Lung (tissue), 16 donors: ENCODE measurements around the gene FAM135A. TPM values are rescaled to one million over a fixed set of nuclear protein-coding genes. Genes with fewer than 3 reads are reported as not detected.

Source experiments
- ATAC-seq: fragments of 200-7000 bp; cut with Tn5 transposase; one replicate; pipeline ENCODE4 v1.9.1; 2020; ENCODE audit warnings: moderate number of reproducible peaks; ENCODE audit not compliant: insufficient read depth, low FRiP score
- DNase-seq, 3 donors: peaks; one replicate each; pipeline ENCODE4 v3.0.0-alpha.2; 2013 to 2017
- H3K27ac ChIP-seq, 2 donors: one replicate each; pipeline ENCODE4 v1.5.1; 2013; ENCODE audit warnings: mild to moderate bottlenecking in 2 of 2, moderate library complexity in 2 of 2, control low read depth in 1 of 2, inconsistent platforms in 1 of 2, low read depth in 1 of 2, low read length in 1 of 2
- H3K27me3 ChIP-seq, 3 donors: one replicate each; pipeline ENCODE4 v1.5.1; 2013; ENCODE audit warnings: low read length in 2 of 3; ENCODE audit not compliant: control insufficient read depth in 3 of 3, insufficient read depth in 3 of 3
- H3K36me3 ChIP-seq, 4 donors: one replicate each; pipeline ENCODE4 v1.5.1; 2013; ENCODE audit warnings: low read length in 4 of 4, mild to moderate bottlenecking in 1 of 4, moderate library complexity in 1 of 4; ENCODE audit not compliant: control insufficient read depth in 4 of 4, insufficient read depth in 4 of 4
- H3K4me1 ChIP-seq, 5 donors: one replicate each; pipeline ENCODE4 v1.5.1; 2013; ENCODE audit warnings: low read length in 5 of 5, mild to moderate bottlenecking in 2 of 5, moderate library complexity in 1 of 5; ENCODE audit not compliant: control insufficient read depth in 5 of 5, insufficient read depth in 5 of 5
- H3K4me3 ChIP-seq: one replicate; pipeline ENCODE4 v1.5.1; 2013; ENCODE audit warnings: mild to moderate bottlenecking, control low read depth, moderate library complexity
- H3K9ac ChIP-seq, 2 donors: one replicate each; pipeline ENCODE4 v1.5.1; 2013; ENCODE audit warnings: low read length in 2 of 2, control low read depth in 1 of 2; ENCODE audit not compliant: insufficient read depth in 1 of 2
- H3K9me3 ChIP-seq, 4 donors: one replicate each; pipeline ENCODE4 v1.5.1; 2013; ENCODE audit warnings: low read length in 3 of 4, mild to moderate bottlenecking in 1 of 4, moderate library complexity in 1 of 4; ENCODE audit not compliant: control insufficient read depth in 4 of 4, insufficient read depth in 3 of 4
- CTCF ChIP-seq: IDR thresholded peaks from 2 replicates; pipeline ENCODE4 v1.5.1; 2012; ENCODE audit warnings: mild to moderate bottlenecking; ENCODE audit errors: control extremely low read depth, extremely low read depth
- WGBS, 2 donors: extraction: QIAGEN DNeasy Blood & Tissue Kit; methylation state at CpG; one replicate each; pipeline ENCODE4 v1.1.7; 2013; 5-methylcytosine and 5-hydroxymethylcytosine counted together
- long read RNA-seq, 5 donors: transcript quantifications; one replicate each; lab custom pipeline, GENCODE V29; 2026
- polyA plus RNA-seq, 2 donors: library from polyadenylated mRNA; stranded (reverse); fragments of 200-250 nt; gene quantifications; one replicate each; pipeline ENCODE4 v1.2.1, GENCODE V29; 2013
- total RNA-seq, 2 donors: library from RNA; depleted of rRNA in 1 of 2; stranded (reverse); fragments of >200 nt in 1 of 2; gene quantifications; one replicate each; pipeline ENCODE4 v1.2.1, GENCODE V29; 2014 to 2021
- donor health status: control.
- donor health status: control.
- donor health status: Bipolar disorder and iron deficiency.
- donor health status: healthy.
- donor health status: DM: yes; HTN: yes; CAD: no.

The FAM135A gene
- total RNA-seq (10 to 100 TPM; 24.8 to 62.1 TPM), polyA plus RNA-seq (10 to 100 TPM in 1 of 2 donors, 1 to 10 TPM in 1; 8.2 to 14.1 TPM)
- long read RNA-seq, donor 1, full-length matches to known transcripts: 2 of 2 reads
- long read RNA-seq, donor 1, partial matches to known transcripts: 0 of 2 reads
- long read RNA-seq, donor 1, other reads (novel, unspliced or antisense): 0 of 2 reads
- long read RNA-seq, donor 2: 0 reads
- long read RNA-seq, donor 3, partial matches to known transcripts: 0 of 2 reads
- long read RNA-seq, donor 3, other reads (novel, unspliced or antisense): 0 of 2 reads
- long read RNA-seq, donor 4: 0 reads
- long read RNA-seq, donor 5, partial matches to known transcripts: 0 of 1 reads
- long read RNA-seq, donor 5, other reads (novel, unspliced or antisense): 0 of 1 reads

DNA sequence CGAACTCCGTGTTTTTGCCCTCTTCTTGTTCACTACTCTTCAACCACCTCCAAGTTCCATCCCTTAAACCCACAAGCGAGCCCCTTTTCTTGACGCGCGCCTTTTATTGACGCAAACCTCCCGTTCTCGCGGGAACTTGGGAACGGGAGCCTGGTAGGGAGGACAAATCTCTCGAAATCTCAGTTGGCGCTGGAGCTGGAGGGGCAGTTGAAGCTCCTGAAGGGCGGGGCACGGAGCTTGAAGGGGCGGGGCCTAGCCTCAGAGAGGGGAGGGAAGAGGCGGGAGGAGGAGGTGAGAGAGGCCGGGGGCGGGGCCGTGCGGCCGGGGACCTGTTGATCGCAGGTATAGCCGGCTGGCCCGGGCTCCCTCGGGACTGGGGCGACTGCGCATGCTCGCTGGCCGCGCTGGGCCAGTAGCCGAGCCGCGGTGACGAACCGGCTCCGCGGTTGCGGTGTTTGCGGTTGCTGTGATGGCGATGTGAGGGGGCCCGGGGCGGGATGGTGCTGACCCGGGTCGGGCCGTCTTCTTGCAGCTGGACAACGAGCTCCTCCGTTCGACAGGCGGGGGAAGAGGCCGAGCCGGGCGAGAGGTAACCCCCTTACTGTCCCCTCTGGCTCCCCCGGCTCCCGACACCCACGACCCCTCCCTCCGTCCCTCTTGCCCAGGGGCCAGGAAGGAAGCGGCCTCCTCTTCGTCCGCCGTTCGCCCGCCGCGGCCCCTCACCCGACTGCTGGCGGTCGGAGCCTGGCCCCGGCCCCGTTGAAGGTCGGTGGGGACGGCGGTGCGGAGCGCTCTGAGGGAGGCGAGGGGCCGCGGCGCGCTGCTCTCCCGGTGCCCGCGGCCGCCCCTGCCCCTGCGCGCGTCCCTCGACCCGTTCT, at the start of gene FAM135A:
Gene FAM135A, plus strand, starts transcription at position 395 of the 878 bp plus-strand sequence. CDS start 14,835 bp downstream, outside the sequence.
- no peaks in the 10 kb centered on the region for H3K27me3 ChIP-seq
- peaks cover 0 to 10% (median 0%) of the 10 kb centered on the region in 5 donors for H3K4me1 ChIP-seq
- WGBS, 2 donors: 0% methylated on average over 71 to 89 of the region's 89 CpGs
- peak within 1 kb of the TSS; percentile 83 to 94 for H3K9ac ChIP-seq
- ATAC-seq (peak; percentile 98), DNase-seq (peak; percentile 98 to 99 (median 99))
- H3K9me3 ChIP-seq: no peaks in the 10 kb centered on the region
- peak within 1 kb of the TSS; percentile 88 to 91 for H3K27ac ChIP-seq
- peaks cover 0 to 5% (median under 1%) of the 10 kb centered on the region in 4 donors for H3K36me3 ChIP-seq
- no peak for TF ChIP-seq CTCF
- peak within 1 kb of the TSS; percentile 98 for H3K4me3 ChIP-seq

- peaks cover 0 to 12% (median 5%) of the 10 kb centered on the region in 3 donors for H3K27me3 ChIP-seq
- peaks cover 0 to 4% (median 0%) of the 10 kb centered on the region in 5 donors for H3K4me1 ChIP-seq
- DNase-seq (no peak), ATAC-seq (no peak)
- no peak overlapping the region for H3K4me3 ChIP-seq
- H3K27ac ChIP-seq: no peak overlapping the region
- 83 to 89% methylated on average over 11 of the region's 11 CpGs for WGBS, 2 donors
- no peaks in the 10 kb centered on the region for H3K36me3 ChIP-seq
- TF ChIP-seq CTCF: no peak
- no peak overlapping the region for H3K9ac ChIP-seq
- H3K9me3 ChIP-seq: no peaks in the 10 kb centered on the region
Measured at GRCh38 chr6:70363741-70364493, 49.4 kb upstream of the FAM135A start.

DNA sequence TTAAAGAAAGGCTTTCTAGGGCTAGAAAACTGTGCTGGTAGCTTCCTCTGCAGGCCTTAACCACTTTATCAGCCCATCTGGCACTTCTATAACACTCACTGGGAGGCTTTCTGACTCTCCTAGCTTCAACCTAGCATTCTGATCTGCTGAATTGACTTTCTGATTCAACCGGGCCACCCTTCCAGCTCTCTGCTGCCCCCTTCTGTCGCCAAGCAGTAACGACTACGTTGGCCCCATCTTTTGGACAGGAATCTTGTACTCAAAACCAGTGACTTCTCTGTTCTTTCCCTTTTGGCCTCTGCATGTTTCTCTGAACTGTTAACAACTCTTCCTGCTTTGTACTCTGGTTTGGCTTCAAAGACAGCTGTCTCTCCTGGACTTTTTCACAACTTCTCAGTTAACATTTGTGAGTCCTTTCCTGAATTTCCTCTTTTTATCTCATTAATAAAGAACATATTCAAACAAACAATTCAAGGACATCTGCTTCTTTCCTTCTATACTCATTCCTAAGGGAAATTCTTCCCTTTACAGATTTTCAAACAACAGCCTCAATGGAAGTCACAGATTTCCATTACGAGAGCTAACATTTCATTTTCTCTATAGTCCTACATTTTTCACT, 43.9 kb upstream of the FAM135A start:
- Histone ChIP-seq H3K27me3 (peaks cover 0 to 19% (median 4%) of the 10 kb centered on the region in 3 donors), H3K36me3 (no peaks in the 10 kb centered on the region), H3K4me3 (no peak overlapping the region), H3K9ac (no peak overlapping the region), H3K9me3 (no peaks in the 10 kb centered on the region), H3K4me1 (peaks cover 0 to 13% (median 4%) of the 10 kb centered on the region in 5 donors), H3K27ac (no peak overlapping the region)
- peak; percentile 69 to 77 (median 69) for DNase-seq
- 17 to 19% methylated on average over 5 of the region's 5 CpGs for WGBS, 2 donors
- peak; percentile 64 for TF ChIP-seq CTCF
- peak; percentile 88 for ATAC-seq
